AG09309 (cell line): ENCODE data around the gene TRIM15.

ENCODE experiments used
- DNase-seq: peaks from one replicate; pipeline ENCODE4 v3.0.0-alpha.2; 2010; ENCODE audit warnings: low read depth
- H3K4me3 ChIP-seq: 2 replicates; pipeline ENCODE4 v1.5.1; 2011; ENCODE audit warnings: mild to moderate bottlenecking, low read depth, low read length, moderate library complexity; ENCODE audit not compliant: control insufficient read depth
- CTCF ChIP-seq: IDR thresholded peaks from 2 replicates; pipeline ENCODE4 v1.5.1; 2011; ENCODE audit warnings: mild to moderate bottlenecking, low read depth, low read length, inconsistent platforms; ENCODE audit not compliant: insufficient read depth, control insufficient read depth; ENCODE audit errors: missing control alignments

The TRIM15 gene

DNA sequence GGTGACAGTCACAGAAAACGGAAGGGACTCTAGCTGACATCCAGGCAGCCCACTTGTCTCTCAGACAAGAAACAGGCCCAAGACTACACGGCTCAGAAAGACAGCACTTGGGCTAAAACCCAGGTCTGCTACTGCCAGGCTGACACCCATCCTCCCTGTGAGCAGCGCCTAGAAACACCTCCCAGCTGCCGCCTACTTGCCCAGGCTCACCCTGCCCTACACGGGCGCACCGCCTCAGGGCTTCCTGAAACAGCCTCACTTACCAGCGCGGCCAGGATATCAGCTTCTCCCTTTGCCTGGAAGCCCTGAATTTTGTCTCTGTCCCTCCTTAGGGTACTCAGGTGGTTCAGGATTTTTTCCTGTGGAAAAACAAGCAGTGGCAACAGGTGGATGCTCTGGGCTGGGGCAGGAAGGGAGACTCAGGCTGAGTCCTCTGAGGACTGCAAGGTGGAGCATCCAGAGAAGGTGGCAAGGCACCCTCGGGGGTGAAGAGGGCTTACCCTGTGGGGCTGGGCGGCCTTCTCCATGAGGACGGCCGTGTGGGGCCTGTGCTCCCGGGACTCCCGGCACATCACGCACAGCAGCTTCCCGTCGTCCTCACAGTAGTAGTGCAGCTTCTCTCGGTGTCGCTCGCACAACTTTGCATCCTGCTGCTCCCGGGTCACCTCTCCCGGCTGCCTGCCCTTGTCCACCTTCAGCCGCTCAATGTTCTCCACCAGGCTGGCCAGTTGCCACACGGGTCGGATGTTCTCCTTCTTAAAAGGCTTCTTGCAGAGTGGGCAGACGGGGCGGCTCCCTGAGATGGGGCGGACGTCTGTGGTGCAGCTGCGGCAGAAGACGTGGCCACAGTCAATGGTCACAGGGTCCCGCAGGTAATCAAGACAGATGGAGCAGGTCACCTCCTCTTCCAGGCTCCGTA is 35.1 kb downstream of the TRIM15 start:
- no peak for TF ChIP-seq CTCF
- DNase-seq, result no peak

GRCh38 chr6:30200551-30201281 is 37.4 kb downstream of the TRIM15 start:
- DNase-seq, result no peak
- H3K4me3 ChIP-seq, result no peak overlapping the region
- TF ChIP-seq CTCF, result no peak

More for the DNA sequence above, 35.1 kb downstream of the TRIM15 start:
- no peak overlapping the region for H3K4me3 ChIP-seq

GRCh38 chr6:30202366-30202765 is 39.0 kb downstream of the TRIM15 start:
- no peak overlapping the region for H3K4me3 ChIP-seq
- DNase-seq, result no peak
- TF ChIP-seq CTCF, result no peak

DNA sequence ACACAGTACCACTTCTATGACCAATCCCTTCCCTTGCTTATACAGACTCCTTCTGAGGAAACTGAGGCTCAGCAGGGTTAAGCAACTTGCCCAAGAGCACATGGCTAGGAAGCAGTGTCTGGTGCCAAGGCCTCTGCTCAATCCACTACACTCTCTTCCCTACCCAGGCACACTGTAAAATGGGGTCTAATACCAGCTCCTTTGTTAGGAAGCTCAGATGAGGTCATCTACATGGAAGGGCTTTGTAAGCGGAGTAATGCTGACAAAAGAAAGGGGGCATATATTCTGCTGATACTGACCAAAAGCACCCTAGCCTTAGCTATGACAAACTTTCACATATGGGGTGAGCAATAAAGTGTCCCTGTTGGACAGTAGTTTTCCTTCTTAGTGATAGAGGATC is 40.8 kb downstream of the TRIM15 start:
- H3K4me3 ChIP-seq, result no peak overlapping the region
- no peak for TF ChIP-seq CTCF
- DNase-seq, result no peak

- DNase-seq, result no peak
- TF ChIP-seq CTCF, result no peak
- no peak overlapping the region for H3K4me3 ChIP-seq
Measured at GRCh38 chr6:30206152-30206551, 42.8 kb downstream of the TRIM15 start.

DNA sequence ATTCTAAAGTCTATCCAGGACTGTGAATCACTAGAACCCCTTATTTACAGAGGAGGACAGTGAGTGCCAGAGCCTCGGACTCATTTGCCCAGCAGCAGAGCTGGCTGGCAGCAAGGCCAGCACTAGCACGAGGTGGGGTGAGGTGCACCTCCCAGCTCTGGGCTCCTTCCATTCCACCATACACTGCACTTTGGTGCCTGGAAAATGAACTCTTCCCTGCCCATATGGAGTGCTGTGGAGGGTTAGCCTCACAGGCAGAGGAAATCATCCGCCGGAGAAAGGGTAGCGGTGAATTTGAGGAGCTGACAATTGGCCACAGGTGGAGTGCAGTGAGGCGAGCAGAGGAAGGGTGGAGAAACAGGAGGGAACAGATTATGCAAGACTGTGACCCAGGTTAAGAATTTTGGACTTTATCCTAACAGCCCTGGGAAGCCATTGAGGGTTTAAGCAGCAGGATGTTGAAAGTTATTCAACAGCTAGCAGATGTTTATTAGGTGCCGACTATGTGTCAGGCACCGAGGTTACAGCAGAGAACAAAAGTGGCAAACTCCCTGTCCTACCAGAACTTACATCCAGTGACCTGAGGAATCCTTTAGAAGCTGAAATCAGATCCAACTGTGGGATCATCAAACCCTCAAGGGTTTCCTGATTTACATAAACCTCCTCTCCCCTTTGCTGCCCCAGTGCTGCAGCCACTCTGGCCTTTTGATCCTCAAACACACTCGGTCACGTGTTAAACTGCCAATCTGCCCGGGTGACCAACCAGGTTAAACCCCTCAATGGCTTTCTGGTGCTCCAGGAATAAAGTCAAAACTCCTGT is 43.7 kb downstream of the TRIM15 start:
- DNase-seq, result no peak
- H3K4me3 ChIP-seq, result no peak overlapping the region
- TF ChIP-seq CTCF, result no peak
